CD14-positive monocyte (primary cell): ENCODE results near the gene METAP1D. TPM values are rescaled to one million over a fixed set of nuclear protein-coding genes. Genes with fewer than 3 reads are reported as not detected.
"Not testable (repeated sequence)": the region's sequence is repeated elsewhere in the genome, so short reads cannot be mapped to it uniquely, and the experiment has no call there.

Experiments
- DNase-seq, 3 donors: peaks; one replicate each; pipeline ENCODE4 v3.0.0-alpha.2; 2011 to 2022
- H2AFZ ChIP-seq: 2 replicates; pipeline ENCODE4 v1.6.0; 2012; ENCODE audit warnings: mild to moderate bottlenecking, low read depth, low read length, inconsistent platforms; ENCODE audit not compliant: insufficient read depth, poor library complexity, severe bottlenecking
- H3K27ac ChIP-seq, 2 donors: 1 replicate in 1 of 2; 2 replicates in 1 of 2; pipeline ENCODE4 v1.5.1; 2012 to 2013; ENCODE audit warnings: low read length in 2 of 2, control low read depth in 1 of 2, inconsistent platforms in 1 of 2, low read depth in 1 of 2, mild to moderate bottlenecking in 1 of 2
- H3K27me3 ChIP-seq, 2 donors: one replicate each; pipeline versions ENCODE4 v1.6.0 to v1.6.1; 2011 to 2013; ENCODE audit warnings: low read length in 2 of 2; ENCODE audit not compliant: control insufficient read depth in 2 of 2, insufficient read depth in 2 of 2
- H3K36me3 ChIP-seq, 2 donors: replicated peaks in 1 of 2; 1 replicate in 1 of 2; 2 replicates in 1 of 2; pipeline versions ENCODE4 v1.5.1 to v1.6.1; 2012 to 2013; ENCODE audit warnings: low read length in 2 of 2, control low read depth in 1 of 2, inconsistent platforms in 1 of 2, mild to moderate bottlenecking in 1 of 2; ENCODE audit not compliant: insufficient read depth in 2 of 2, control insufficient read depth in 1 of 2
- H3K4me1 ChIP-seq, 2 donors: 1 replicate in 1 of 2; 2 replicates in 1 of 2; pipeline versions ENCODE4 v1.5.1 to v1.6.1; 2012 to 2013; ENCODE audit warnings: low read length in 2 of 2, control low read depth in 1 of 2, inconsistent platforms in 1 of 2, mild to moderate bottlenecking in 1 of 2, moderate library complexity in 1 of 2; ENCODE audit not compliant: insufficient read depth in 2 of 2, control insufficient read depth in 1 of 2
- H3K4me2 ChIP-seq: replicated peaks from 2 replicates; pipeline ENCODE3; 2012; ENCODE audit warnings: low read length, moderate library complexity, mild to moderate bottlenecking; ENCODE audit not compliant: poor library complexity, severe bottlenecking; ENCODE audit errors: extremely low read depth
- H3K4me3 ChIP-seq, 3 experiments: fragments of 200-600 bp in 1 of 3; sonication (generic) in 1 of 3; replicated peaks in 1 of 3; 1 replicate in 2 of 3; 2 replicates in 1 of 3; pipeline ENCODE4 v1.5.1; 2011 to 2013; ENCODE audit warnings: low read length in 3 of 3, mild to moderate bottlenecking in 3 of 3, control low read depth in 2 of 3, low read depth in 2 of 3, inconsistent platforms in 1 of 3, moderate library complexity in 1 of 3
- H3K79me2 ChIP-seq: 2 replicates; pipeline ENCODE4 v1.6.0; 2012; ENCODE audit warnings: mild to moderate bottlenecking, control low read depth, inconsistent platforms, low read length, moderate library complexity; ENCODE audit not compliant: insufficient read depth
- H3K9ac ChIP-seq: 2 replicates; pipeline ENCODE4 v1.6.0; 2017; ENCODE audit warnings: low read length, mild to moderate bottlenecking; ENCODE audit not compliant: insufficient read depth, poor library complexity, severe bottlenecking
- H3K9me3 ChIP-seq, 2 donors: replicated peaks in 1 of 2; 1 replicate in 1 of 2; 2 replicates in 1 of 2; pipeline versions ENCODE4 v1.5.1 to v1.6.1; 2012 to 2013; ENCODE audit warnings: low read length in 2 of 2, control low read depth in 1 of 2; ENCODE audit not compliant: control insufficient read depth in 1 of 2, insufficient read depth in 1 of 2
- H4K20me1 ChIP-seq: 2 replicates; pipeline ENCODE4 v1.6.0; 2012; ENCODE audit warnings: mild to moderate bottlenecking, low read length, control low read depth, moderate library complexity; ENCODE audit not compliant: insufficient read depth
- H3K27ac Mint-ChIP-seq, 7 donors: one replicate each; pipeline ENCODE4 v1.8.0; 2020; ENCODE audit warnings: mild to moderate bottlenecking in 7 of 7, mixed read lengths in 7 of 7, moderate library complexity in 6 of 7, inconsistent platforms in 2 of 7
- H3K27me3 Mint-ChIP-seq, 3 donors: one replicate each; pipeline ENCODE4 v1.8.0; 2021 to 2022; ENCODE audit warnings: low read depth in 3 of 3, mild to moderate bottlenecking in 3 of 3, mixed read lengths in 3 of 3, moderate library complexity in 3 of 3, inconsistent platforms in 1 of 3
- H3K36me3 Mint-ChIP-seq, 2 donors: one replicate each; pipeline ENCODE4 v1.8.0; 2020; ENCODE audit warnings: mixed read lengths in 2 of 2, inconsistent platforms in 1 of 2, mild to moderate bottlenecking in 1 of 2
- H3K4me1 Mint-ChIP-seq: one replicate; pipeline ENCODE4 v1.8.0; 2020; ENCODE audit warnings: mild to moderate bottlenecking, mixed read lengths
- H3K4me3 Mint-ChIP-seq, 2 donors: one replicate each; pipeline ENCODE4 v1.8.0; 2020; ENCODE audit warnings: mild to moderate bottlenecking in 2 of 2, mixed read lengths in 2 of 2, moderate library complexity in 1 of 2
- H3K9me3 Mint-ChIP-seq, 7 donors: one replicate each; pipeline ENCODE4 v1.8.0; 2020 to 2022; ENCODE audit warnings: mixed read lengths in 7 of 7, mild to moderate bottlenecking in 6 of 7, moderate library complexity in 6 of 7, inconsistent platforms in 2 of 7
- WGBS: methylation state at CpG from one replicate; pipeline ENCODE4 v1.1.5; 2013; ENCODE audit warnings: missing lambda C conversion rate; ENCODE audit not compliant: insufficient coverage; 5-methylcytosine and 5-hydroxymethylcytosine counted together
- intact Hi-C, 2 donors: fragments of 100-400 bp; cut with micrococcal nuclease; formaldehyde crosslinking; loops; one replicate each; pipeline versions ENCODE4 v1.15.0 to v1.15.1; 2023
- polyA plus RNA-seq, 3 donors: library from polyadenylated mRNA; depleted of rRNA in 1 of 3; unstranded in 2 of 3; stranded (reverse) in 1 of 3; fragments of 300-500 nt in 2 of 3; fragments of >200 nt in 1 of 3; fragmentation: Illumina TruSeq in 2 of 3; gene quantifications; 1 replicate in 2 of 3; 2 replicates in 1 of 3; pipeline ENCODE4 v1.2.3, GENCODE V29; 2012 to 2021
- TF ChIP-seq, protein P1 (sequence below): fragments of 200-600 bp; IDR thresholded peaks from one replicate; pipeline ENCODE4 v1.8.0; 2022; ENCODE audit warnings: antibody characterized with exemption, mild to moderate bottlenecking

The METAP1D gene
- polyA plus RNA-seq, 3 donors, result 0.37 to 1.7 (median 0.41) TPM

GRCh38 chr2:172109988-172110811, 110.4 kb downstream of the METAP1D start:
- WGBS, result 24% methylated on average over 24 of the region's 31 CpGs
- H3K36me3 ChIP-seq, result no peaks in the 10 kb centered on the region
- H3K9ac ChIP-seq, result no peak overlapping the region
- Mint-ChIP-seq H3K9me3 (peaks cover 0 to 28% (median 17%) of the 10 kb centered on the region in 7 donors), H3K4me3 (peak overlapping the region; percentile 56 to 87), H3K27ac (peak overlapping the region in 1 of 7 donors; percentile 32), H3K36me3 (peaks cover 9 to 11% of the 10 kb centered on the region in 2 donors), H3K4me1 (peaks cover 42% of the 10 kb centered on the region), H3K27me3 (peaks cover 54 to 76% (median 63%) of the 10 kb centered on the region in 3 donors)
- intact Hi-C loops, result loop anchor here (5.0 to 10.0 kb wide), 2 partner anchors 408 to 535 kb away; no protein-coding TSS in a partner anchor
- H4K20me1 ChIP-seq, result no peaks in the 10 kb centered on the region
- no peaks in the 10 kb centered on the region for H3K79me2 ChIP-seq
- DNase-seq, result peak in 1 of 3 donors; percentile 23
- TF ChIP-seq, protein P1, sequence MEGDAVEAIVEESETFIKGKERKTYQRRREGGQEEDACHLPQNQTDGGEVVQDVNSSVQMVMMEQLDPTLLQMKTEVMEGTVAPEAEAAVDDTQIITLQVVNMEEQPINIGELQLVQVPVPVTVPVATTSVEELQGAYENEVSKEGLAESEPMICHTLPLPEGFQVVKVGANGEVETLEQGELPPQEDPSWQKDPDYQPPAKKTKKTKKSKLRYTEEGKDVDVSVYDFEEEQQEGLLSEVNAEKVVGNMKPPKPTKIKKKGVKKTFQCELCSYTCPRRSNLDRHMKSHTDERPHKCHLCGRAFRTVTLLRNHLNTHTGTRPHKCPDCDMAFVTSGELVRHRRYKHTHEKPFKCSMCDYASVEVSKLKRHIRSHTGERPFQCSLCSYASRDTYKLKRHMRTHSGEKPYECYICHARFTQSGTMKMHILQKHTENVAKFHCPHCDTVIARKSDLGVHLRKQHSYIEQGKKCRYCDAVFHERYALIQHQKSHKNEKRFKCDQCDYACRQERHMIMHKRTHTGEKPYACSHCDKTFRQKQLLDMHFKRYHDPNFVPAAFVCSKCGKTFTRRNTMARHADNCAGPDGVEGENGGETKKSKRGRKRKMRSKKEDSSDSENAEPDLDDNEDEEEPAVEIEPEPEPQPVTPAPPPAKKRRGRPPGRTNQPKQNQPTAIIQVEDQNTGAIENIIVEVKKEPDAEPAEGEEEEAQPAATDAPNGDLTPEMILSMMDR, result no peak
- no peak overlapping the region for H3K27ac ChIP-seq
- peak overlapping the region; percentile 54 for H2AFZ ChIP-seq
- peak overlapping the region in 1 of 3 experiments; percentile 39 for H3K4me3 ChIP-seq
- peak overlapping the region; percentile 52 for H3K4me2 ChIP-seq
- H3K27me3 ChIP-seq, result peaks cover 47 to 70% of the 10 kb centered on the region in 2 donors
- peaks cover 7 to 30% of the 10 kb centered on the region in 2 donors for H3K9me3 ChIP-seq
- peaks cover 35 to 37% of the 10 kb centered on the region in 2 donors for H3K4me1 ChIP-seq

GRCh38 chr2:172113617-172114016, 113.9 kb downstream of the METAP1D start:
- H3K9me3 Mint-ChIP-seq, result peaks cover 0 to 8% (median 5%) of the 10 kb centered on the region in 7 donors
- H3K27me3 ChIP-seq, result peaks cover 17 to 35% of the 10 kb centered on the region in 2 donors
- H4K20me1 ChIP-seq, result no peaks in the 10 kb centered on the region
- H3K4me2 ChIP-seq, result no peak overlapping the region
- H3K27ac Mint-ChIP-seq, result no peak overlapping the region
- H3K4me1 ChIP-seq, result peaks cover 10% of the 10 kb centered on the region in 2 donors
- peaks cover 0 to 6% of the 10 kb centered on the region in 2 donors for H3K36me3 Mint-ChIP-seq
- H2AFZ ChIP-seq, result no peak overlapping the region
- no peak overlapping the region for H3K27ac ChIP-seq
- peaks cover 0 to 6% of the 10 kb centered on the region in 2 donors for H3K9me3 ChIP-seq
- peaks cover 14% of the 10 kb centered on the region for H3K4me1 Mint-ChIP-seq
- intact Hi-C loops, result no loop called here
- H3K9ac ChIP-seq, result no peak overlapping the region
- H3K27me3 Mint-ChIP-seq, result peaks cover 20 to 42% (median 32%) of the 10 kb centered on the region in 3 donors
- H3K36me3 ChIP-seq, result no peaks in the 10 kb centered on the region
- WGBS, result no CpG with 5 or more reads among the region's 2 CpGs
- TF ChIP-seq, protein P1, result no peak
- H3K4me3 Mint-ChIP-seq, result peak overlapping the region in 1 of 2 donors; percentile 31
- no peak overlapping the region for H3K4me3 ChIP-seq
- no peaks in the 10 kb centered on the region for H3K79me2 ChIP-seq
- DNase-seq, result no peak

DNA sequence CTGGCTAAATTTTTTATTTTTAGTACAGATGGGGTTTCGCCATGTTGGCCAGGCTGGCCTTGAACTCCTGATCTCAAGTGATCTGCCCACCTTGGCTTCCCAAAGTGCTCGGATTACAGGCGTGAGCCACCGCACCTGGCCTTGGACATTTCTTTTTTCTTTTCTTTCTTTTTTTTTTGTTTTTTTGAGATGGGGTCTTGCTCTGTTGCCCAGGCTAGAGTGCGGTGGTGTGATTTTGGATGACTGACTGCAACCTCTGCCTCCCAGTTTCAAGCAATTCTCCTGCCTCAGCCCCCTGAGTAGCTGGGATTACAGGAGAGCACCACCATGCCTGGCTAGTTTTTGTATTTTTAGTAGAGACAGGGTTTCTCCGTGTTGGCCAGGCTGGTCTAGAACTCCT, 114.4 kb downstream of the METAP1D start:
- H4K20me1 ChIP-seq, H3K4me3 ChIP-seq, H3K9ac ChIP-seq, H3K9me3 Mint-ChIP-seq, H3K79me2 ChIP-seq, H3K27ac ChIP-seq, H3K4me2 ChIP-seq, intact Hi-C loops, H3K4me3 Mint-ChIP-seq, DNase-seq, H3K36me3 ChIP-seq, H3K36me3 Mint-ChIP-seq, H2AFZ ChIP-seq, H3K27ac Mint-ChIP-seq, H3K9me3 ChIP-seq: not testable (repeated sequence)
- H3K27me3 ChIP-seq, result peaks cover 13 to 31% of the 10 kb centered on the region in 2 donors
- peaks cover 8 to 10% of the 10 kb centered on the region in 2 donors for H3K4me1 ChIP-seq
- Mint-ChIP-seq H3K4me1 (peaks cover 16% of the 10 kb centered on the region), H3K27me3 (peaks cover 16 to 37% (median 27%) of the 10 kb centered on the region in 3 donors)
- 93% methylated on average over 2 of the region's 6 CpGs for WGBS
